Activated CD4-positive, CD25-positive, alpha-beta regulatory T cell (primary cell): ENCODE data around the gene GIGYF2.
"Not testable (repeated sequence)": the region's sequence is repeated elsewhere in the genome, so short reads cannot be mapped to it uniquely, and the experiment has no call there.

Experiments
- DNase-seq, 4 experiments: peaks; one replicate each; lab custom pipeline; 2025; lab: John Stamatoyannopoulos, UW

The GIGYF2 gene

DNA sequence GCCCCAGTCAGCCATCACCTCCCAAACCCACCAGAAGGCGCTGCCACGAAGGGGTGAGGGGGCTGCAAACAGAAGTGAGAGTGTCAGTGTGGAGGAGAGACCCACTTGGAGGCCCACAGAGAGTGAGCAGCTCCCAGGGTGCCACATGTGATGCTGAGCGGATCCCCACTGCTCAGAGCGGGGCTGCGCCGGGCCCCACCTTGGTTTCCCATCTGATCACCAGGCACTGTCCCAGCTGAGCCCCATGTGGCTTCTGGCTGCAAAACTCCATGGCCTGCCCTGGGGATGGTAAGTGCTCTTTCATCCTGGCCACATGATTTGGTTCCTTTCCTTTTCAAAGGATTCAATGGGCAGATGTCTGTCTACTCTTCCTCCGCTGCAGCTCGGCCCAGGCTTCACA is 196.7 kb downstream of the GIGYF2 start:
- DNase-seq: no peak

DNA sequence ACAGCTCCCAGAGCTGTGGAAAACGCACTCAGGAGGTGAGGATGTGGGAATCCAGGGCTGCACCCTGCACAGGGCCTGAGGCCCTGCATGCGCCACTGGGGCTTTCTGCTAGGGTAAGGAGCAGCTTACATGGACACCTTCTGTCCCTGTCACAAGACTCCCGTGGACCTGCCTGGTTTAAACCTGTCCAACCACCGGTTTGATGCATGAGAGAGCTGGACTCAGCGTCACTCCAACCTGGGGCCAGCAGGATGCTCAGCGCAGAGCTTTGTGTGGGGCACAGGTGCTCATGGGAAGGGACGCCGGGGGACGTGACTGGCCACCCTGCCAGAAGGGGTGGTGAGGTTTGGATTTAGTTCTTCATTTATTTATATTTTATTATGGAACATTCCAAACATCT is 197.1 kb downstream of the GIGYF2 start:
- DNase-seq: no peak

DNA sequence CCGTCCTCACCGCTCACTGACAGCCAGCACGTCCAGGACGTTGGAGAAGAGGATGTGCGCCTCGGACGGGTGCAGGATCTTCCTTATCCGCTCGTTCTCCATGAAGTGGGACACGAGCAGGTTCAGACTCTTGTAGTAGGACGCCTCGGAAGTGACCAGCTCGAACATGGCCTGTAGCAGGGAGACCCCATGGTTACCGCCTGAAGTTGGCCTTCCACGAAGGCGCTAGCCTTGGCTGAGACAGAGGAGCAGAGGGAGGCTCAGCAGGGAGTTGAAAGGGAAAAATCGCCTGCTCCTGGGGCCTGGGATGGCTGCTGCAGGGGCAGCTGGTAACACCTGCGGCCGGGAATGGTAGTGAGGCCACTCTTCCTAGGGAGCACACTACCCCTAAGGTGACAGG is 197.6 kb downstream of the GIGYF2 start:
- no peak for DNase-seq

DNA sequence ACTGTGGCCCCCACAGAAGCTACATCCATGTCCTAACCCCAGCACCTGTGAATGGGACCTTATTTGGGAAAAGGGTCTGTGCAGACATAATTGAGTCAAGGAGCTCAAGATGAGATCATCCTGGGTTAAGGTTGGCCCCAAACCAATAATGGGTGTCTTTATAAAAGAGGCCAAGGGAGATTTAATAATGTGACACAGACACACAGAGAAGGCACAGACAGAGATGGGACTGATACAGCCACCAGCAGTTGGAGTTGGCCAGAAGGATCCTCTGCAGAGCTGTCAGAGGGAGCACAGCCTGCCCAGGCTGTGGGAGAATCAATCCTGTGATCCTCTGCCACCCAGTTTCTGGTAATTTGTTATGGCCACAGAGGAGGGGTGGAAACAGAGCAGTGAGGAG is 199.0 kb downstream of the GIGYF2 start:
- no peak for DNase-seq

DNA sequence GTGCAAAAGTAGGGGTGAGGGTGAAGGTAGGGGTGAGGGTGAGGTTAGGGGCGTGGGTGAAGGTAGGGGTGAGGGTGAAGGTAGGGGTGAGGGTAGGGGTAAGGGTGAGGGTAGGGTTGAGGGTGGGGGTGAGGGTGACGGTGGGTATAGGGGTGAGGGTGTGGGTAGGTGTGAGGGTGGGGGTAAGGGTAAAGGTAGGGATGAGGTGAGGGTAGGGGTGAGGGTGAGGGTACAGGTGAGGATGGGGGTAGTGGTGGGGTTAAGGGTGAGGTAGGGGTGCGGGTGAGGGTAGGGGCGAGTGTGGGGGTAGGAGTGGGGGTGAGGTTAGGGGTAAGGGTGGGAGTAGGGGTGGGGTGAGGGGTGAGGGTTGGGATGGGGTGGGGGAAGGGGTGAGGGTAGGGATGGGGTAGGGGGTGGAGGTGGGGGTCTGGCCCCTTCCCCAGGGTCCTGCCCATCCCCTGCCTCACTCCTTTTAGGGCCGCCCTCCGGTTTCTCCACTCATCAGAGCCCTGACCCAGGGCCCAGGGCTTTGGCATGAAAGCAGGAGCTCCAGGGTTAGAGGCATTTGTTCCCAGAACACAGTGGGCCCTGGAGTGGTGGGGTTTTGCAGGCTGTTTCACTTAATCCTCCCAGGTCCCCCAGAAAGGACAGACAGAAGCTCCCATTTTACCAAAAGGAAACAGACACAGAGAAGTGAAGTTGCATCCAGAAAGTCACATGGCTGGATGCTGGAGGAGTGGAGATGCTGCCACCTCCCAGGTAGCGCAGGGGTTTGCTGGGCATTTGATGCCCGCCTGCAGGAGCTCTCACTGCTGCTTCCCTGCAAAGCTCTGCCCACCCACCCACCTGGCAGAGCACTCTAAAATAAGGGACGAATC is 199.8 kb downstream of the GIGYF2 start:
- no peak for DNase-seq

DNA sequence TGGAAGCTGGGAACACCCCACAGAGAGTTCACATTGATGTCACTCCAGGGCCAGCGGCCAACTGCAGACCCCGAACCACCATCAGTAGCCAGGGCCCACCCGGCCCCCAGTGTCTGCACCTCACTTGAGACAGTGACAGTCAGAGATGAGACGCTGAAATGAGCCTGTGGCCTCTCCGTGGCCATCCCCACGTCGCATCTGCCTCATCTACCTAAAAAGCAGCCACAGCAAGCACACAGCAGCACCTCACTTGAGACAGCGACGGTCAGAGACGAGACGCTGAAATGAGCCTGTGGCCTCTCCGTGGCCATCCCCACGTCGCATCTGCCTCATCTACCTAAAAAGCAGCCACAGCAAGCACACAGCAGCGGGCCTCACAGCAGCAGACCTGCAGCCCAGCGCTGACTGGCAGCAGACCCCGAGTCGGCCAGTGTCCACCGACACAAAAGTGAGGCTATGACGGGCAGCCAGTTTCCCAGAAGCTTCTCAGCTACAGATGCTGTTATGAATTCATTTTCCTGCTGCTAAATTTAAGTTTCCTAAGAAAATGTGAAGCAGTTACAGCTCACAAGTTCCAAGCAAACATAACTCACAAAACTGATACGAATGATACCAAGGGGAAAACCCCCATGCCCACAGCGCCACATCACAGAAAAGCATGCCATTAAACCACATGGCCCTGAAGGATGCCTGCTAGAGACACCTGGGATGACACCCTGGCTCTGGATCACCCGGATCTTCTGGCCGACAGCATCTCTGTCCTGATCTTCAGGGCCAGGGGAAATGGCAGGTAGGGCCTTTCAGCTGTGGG is 200.7 kb downstream of the GIGYF2 start:
- no peak for DNase-seq

DNA sequence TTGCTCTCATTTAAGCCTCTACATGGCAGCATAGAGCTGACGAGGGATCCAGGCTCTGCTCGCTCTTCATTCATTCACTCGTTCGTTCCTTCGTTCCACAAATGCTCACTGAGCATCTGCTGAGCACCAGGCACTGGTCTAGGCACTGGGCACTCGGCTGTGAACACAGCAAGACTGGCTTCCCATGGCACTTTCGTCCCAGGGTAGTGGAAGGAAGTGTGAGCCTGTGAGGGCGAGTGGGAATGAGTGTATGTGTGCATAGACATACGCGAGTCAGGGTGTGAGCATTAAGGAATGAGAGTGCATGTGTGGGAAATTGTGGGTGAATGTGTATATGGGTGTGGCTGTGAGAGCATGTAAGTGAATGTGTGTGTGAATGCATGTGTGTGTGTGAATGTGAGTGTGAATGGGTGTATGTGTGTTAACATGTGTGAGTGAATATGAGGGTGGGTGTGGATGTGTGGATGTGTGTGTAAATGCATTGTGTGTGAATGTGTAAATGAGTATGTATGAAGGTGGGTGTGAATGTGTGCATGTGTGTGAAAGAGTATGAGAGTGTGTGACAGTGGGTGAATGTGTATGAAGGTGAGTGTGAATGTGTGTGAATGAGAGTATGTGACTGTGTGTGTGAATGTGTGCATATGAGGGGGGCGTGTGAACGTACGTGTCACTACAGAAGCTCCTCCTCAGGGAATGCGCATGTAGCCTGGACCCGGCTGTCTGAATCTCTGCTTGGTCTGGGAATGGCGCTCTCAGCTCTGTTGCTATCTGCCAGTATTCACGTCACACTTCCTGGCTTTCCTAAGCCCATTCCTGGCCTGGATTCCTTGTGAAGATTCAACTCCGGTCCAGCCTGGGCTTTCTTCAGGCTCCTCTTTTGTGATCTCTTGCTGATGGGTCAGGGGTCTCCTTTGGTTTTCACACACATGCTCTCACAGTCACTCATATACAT is 201.7 kb downstream of the GIGYF2 start:
- DNase-seq: no peak

DNA sequence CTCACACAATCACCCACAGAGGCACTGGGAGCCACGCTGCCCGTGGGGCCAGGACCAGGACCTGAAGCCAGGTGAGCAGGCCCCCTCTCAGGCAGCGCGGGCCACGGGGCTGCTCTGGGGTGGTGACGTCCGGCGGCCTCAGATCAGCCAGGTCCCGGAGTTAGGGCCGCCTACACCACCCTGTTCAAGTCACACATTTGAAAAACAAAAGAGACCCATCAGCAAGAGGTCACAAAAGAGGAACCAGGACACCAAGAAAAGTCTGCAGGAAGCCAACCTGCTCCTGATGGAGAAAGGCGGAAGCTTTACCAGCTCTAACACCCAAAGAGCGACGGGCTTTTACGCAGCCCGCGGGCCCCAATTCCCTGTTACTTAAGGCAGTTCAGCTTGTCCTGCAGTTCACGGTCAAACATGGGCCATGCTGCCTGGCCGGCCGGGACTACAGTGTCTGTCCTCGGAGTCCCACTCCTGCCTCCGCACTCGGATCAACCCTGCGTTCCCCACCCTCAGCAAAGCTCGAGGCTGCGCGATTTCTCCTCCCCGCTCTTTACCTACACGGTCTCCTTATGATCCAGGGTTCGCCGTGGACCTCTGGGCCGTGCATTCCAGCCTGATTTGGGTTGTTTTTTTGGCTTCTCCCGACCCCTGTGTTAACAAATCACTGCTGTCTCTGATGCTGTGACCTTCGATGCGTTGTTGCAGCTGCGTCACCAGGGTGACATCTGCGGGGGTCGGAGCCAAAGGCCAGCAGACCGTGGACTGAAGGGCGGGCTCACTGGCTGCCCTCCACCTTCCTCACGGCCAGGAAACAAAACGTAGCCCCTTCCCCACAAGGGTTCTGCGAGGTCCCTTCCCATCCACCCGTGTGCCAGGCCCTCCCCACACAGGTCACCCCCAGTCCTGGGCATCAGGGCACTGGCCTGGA is 203.9 kb downstream of the GIGYF2 start:
- no peak for DNase-seq

DNA sequence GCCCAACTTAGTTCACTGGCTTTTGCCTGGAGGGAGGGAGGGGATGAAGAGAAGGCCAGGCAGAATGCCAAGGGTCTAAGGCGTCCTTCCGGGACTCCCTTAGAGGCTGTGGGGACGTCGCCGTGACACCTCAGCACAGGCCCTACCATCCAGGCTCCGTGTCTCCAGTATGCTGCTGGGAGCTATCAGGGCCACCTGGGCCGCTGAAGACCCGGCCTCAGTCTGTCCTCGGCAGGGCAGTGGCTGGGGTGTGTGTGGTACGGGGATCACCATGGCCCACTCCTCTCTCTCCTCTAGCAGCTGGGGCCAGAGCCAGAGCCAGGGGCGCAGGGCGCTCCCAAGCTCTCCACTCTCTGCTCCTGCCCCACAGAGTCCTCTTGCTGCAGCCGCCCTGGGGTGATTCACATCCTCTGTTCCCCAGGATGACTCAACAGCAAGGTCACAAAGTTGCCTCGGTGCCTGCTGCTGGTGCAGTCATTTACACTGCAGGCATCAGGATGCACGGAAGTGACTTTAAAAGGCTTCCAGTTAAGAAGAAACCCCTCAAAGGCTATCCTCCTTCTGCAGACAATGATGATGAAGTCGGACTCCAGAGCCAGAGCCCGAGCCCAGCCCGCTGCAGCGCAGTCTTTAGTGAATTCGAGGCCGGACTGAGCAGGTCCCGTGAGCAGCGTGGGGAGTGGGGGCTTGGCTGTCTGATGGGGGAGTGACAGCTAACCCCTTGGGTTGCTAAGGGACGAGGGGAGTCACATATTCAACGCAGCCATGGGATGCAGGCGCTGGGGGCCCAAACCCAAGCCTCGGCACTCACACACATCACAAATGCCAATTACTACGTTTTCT is 204.8 kb downstream of the GIGYF2 start:
- no peak for DNase-seq

DNA sequence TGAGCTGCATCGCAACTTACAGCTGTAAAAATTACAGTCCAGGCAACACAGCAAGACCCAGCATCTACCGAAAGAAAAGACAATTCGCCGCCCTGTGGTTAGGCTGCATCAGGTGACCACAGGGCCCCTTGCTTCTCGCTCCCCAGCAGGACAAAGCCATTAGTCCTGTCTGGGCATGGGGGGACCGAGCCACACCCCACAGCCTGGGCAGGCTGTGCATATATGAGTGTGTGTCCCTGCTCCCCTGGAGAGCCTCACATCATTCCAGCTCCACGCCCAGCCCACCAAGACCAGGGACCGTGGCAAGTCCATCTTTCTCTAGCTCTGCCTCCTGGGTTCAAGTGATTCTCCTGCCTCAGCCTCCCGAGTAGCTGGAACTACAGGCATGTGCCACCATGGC is 206.9 kb downstream of the GIGYF2 start:
- no peak for DNase-seq

DNA sequence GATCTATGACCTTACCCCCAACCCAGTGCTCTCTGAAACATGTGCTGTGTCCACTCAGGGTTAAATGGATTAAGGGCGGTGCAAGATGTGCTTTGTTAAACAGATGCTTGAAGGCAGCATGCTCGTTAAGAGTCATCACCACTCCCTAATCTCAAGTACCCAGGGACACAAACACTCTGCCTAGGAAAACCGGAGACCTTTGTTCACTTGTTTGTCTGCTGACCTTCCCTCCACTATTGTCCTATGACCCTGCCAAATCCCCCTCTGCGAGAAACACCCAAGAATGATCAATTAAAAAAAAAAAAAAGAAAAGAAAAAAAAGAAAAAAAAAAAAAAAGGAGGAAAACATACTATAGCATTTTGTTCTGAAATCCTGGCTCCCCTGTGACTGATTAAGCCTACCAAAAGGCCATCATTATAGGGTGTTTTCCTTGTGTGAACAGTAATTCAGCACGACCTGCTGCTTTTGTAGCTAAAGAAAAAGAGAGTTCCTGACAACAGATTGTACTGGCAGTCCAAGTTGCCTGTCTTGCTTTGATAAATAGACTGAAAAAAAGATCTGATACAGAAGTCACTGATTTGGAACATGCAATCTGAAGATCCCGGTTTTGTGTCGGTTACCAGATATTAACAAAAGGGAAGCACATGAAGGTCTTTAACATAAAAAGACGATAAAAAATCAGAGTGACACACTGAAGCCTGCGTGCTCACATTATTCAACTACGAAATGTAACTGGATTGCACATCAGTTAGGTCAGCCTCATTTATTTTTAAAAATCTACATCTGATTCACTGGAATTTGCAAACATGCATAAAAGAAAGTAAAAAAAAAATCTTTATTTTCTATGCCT is 210.0 kb downstream of the GIGYF2 start:
- DNase-seq: not testable (repeated sequence)

DNA sequence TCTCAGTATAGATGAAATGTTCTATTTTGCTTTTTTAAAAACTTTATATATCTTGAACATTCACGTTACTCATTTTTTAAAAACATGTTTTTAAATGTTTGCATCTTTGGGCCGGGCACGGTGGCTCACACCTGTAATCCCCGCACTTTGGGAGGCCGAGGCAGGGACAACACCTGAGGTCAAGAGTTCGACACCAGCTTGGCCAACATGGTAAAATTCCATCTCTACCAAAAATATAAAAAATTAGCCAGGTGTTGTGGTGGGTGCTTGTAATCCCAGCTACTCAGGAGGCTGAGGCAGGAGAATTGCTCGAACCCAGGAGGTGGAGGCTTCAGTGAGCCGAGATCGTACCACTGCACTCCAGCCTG is 210.6 kb downstream of the GIGYF2 start:
- not testable (repeated sequence) for DNase-seq

DNA sequence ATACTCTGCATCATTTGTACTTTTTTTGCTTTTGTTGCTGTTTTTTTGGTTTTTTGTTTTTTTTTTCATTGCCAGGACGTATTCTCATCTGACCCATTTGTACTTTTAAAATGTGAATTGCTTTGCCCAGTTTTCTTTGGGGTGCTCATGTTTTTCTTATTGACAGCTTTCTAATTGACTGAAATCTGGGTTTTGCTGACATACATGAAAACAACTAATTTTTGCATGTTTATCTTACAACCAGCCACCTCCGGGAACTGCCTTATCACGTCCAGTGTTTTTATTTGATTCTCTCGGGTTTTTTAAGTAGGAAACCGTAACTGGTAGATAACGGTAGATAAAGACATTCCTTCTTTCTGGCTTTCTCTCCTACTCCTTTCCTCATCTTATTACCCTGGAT is 211.6 kb downstream of the GIGYF2 start:
- no peak for DNase-seq
